GM10266 (cell line): ENCODE measurements around the gene WLS.

Experiments
- DNase-seq: peaks from one replicate; pipeline ENCODE4 v3.0.0; 2012; ENCODE audit errors: extremely low spot score
- TF ChIP-seq, protein P1 (sequence below): IDR thresholded peaks from 2 replicates; pipeline ENCODE4 v1.5.1; 2012; ENCODE audit warnings: mild to moderate bottlenecking, low read depth; ENCODE audit not compliant: control insufficient read depth, insufficient read depth; ENCODE audit errors: missing control alignments

WLS gene

DNA sequence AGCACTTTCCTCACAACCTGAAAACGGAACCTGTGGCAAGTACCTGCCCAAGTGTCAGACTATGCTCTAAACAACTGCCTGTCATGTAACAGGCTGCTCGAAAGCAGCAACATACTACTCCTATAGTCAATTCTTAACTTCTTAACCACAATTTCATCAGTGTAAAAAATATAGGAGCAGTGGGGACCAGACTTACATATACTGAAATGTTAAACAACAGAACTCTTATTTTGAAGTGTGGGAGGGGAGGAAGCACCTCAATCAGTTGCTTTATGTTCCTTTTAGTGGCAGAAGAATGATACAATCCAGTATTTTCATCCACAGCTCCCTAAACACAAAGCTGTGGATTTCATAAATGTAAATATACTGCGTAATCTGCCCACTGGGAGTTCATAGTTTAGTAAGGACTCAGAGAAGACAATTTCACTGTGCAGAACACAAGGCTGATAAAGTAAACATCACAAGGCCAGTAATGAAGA lies 44.2 kb downstream of the WLS start:
- TF ChIP-seq, protein P1, sequence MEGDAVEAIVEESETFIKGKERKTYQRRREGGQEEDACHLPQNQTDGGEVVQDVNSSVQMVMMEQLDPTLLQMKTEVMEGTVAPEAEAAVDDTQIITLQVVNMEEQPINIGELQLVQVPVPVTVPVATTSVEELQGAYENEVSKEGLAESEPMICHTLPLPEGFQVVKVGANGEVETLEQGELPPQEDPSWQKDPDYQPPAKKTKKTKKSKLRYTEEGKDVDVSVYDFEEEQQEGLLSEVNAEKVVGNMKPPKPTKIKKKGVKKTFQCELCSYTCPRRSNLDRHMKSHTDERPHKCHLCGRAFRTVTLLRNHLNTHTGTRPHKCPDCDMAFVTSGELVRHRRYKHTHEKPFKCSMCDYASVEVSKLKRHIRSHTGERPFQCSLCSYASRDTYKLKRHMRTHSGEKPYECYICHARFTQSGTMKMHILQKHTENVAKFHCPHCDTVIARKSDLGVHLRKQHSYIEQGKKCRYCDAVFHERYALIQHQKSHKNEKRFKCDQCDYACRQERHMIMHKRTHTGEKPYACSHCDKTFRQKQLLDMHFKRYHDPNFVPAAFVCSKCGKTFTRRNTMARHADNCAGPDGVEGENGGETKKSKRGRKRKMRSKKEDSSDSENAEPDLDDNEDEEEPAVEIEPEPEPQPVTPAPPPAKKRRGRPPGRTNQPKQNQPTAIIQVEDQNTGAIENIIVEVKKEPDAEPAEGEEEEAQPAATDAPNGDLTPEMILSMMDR = no peak
- no peak for DNase-seq

DNA sequence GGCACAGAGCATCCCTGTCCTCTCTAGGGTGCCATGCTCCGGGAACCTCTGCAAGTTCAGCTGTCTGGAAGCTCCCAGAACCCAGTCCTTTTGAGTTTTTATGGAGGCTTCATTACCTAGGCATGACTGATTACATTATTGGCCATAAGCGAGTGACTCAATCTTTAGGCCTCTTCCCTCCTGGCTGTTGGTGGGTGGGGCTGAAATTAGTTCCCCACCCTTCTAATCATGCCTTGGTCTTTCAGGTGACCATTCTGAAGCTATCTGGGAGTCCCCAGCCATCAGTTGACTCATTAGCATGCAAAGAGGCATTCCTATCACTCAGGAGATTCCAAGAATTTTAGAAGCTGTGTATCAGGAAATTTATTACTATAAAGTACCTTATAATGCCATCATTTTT lies 46.6 kb downstream of the WLS start:
- TF ChIP-seq, protein P1 = no peak

DNA sequence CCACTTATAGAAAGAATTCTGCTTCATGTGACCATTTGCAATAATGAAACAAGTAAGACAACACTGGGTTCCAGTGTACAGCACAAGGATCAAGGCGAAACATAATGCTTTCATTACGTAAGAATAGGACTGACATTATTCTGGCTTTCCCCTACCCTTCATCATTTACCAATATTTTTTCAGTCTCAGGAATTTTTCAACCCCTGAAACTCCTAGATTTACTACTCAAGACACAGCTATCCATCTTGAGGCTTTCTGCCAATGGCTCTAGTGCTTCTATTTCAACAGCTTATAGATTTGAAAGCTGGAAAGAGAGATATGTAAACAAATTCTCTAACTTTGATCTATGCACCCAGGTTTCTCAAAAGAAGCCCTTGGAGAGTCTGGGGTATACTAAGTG lies 48.4 kb downstream of the WLS start:
- TF ChIP-seq, protein P1 = no peak
- no peak for DNase-seq

More for the DNA sequence above, 46.6 kb downstream of the WLS start:
- DNase-seq = no peak

DNA sequence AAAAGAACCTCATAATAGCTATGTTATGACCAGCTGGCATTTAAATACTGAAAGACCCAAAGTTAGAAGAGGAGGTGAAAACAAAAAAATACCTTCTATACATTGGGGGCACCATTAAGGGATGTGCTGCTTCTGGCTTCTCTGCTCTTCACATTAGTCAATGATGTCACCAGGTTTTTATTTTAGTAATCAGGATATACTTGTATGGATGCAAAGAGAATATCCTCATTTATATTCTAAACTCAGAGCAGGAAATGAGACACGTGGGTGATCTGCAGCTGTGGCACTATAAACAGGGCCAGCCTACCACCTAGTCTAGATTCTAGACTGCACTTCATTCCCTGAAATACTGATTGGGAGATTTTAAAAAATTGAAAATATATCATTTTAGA lies 51.2 kb downstream of the WLS start:
- no peak for DNase-seq
- TF ChIP-seq, protein P1 = no peak

DNA sequence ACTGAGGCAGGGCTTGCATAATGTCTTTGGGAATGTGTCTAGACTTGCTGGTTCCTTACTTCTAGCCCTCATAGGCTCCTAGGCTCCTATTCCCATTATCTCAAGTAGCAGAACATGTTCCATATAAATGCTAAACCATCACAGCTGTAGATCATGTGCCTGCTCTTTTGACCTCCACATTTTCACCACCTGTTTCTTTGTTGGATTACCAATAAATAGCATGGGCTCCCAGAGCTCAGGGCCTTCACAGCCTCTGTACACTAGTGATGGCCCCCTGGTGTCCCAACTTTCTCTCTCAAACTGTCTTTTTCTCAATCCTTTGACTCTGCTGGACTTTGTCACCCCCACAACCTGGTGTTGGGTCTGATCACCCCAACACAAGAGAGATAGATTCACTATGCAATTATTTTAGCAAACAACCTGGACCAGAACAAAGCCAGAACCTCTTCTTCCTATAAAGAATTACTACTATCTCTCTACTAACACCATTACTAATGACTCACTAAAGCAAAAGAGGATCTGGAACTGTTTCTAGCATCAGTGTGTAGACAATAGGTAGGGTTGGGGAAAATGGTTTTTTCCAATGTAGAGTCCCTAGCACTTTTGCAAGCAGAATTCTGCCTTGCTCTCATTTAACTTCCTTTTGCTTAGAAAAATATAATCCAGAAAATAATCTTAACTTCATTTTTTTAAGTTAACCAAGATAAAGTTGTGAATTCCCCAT lies 51.7 kb downstream of the WLS start:
- no peak for DNase-seq
- TF ChIP-seq, protein P1 = no peak

DNA sequence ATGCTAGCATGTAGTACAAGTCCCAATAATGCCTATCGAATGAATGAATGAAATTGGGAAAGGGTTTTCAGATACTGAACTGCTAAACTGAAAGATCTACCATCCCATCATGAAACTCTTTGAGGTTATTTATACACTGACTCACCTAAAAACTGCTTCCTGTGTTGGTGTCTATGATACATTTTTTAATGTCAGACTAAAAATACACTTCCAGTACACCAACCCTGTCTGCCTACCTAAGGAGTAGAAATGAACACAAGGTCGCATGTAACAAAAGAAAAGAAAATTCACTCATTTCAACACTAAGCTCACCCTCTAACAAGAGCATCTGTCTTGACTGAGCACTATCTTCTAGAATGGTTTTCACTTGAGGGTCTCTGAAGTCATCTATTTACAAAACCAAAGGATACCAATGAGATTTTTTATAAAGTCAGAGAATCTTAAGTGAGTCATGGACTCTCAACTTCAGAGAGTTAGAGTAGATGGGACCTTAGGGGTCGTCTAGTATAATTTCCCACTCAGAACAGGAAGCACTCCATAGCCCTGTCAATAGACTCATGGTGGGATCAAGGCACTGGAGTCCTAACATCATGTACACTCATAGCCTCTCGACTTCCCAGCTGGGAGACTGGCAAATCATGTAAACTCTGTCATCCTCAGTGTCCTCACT lies 53.4 kb downstream of the WLS start:
- TF ChIP-seq, protein P1 = no peak
- DNase-seq = no peak

DNA sequence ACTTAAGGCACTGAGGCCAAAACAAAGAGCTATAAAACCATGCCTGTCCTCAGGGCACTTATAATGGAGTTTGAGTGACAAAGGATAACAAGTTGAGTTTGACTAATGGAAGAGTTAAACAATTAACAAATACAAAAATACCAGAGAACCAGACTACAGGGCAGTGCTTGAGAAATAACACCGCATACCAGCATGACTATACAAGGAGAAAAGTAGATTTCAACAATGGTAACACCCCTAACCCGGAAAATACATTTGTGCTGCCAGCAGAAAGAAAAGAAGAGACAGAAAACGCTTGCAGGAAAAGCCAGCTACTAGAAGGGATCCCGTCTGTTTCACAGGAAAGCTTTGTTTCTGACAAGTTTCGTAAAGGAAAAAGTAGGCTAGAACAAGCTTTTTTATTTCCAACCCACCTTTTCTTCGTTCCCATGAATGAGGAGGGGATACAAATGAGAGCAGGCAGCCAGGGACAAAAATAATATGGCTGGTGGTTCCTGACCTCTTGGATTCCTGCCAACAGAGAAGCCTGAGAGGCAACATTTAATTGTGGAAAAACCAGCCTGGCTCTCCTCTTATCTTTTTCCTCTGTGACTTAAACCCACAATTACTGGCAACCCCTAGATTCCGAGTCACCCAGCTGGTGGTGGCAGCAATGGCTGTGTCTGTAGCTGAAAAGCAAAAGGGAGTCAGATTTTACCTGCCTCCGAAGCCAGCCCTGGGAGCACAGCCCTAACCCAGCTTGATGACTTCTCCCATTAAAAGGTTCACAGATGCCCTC lies 56.5 kb downstream of the WLS start:
- DNase-seq = no peak

More for the DNA sequence above, 56.5 kb downstream of the WLS start:
- TF ChIP-seq, protein P1 = no peak
